Measurements from ENCODE around the gene ZNF862. TPM values are rescaled to one million over a fixed set of nuclear protein-coding genes. Genes with fewer than 3 reads are reported as not detected.

ZNF862 gene
- total RNA-seq, 1 experiment from 2014 or later: 3.6 TPM

- Mint-ChIP-seq H3K4me1 (peaks cover 17% of the 10 kb centered on the region), H3K9me3 (no peaks in the 10 kb centered on the region), H3K4me3 (no peak overlapping the region), H3K27ac (no peak overlapping the region), H3K27me3 (ENCODE audit: low read depth) (no peaks in the 10 kb centered on the region), H3K36me3 (no peaks in the 10 kb centered on the region)
- DNase-seq (ENCODE audit: low spot score) (no peak), ATAC-seq (no peak)
- TF ChIP-seq GABPB1 (CRISPR knock-in tag; IDR thresholded peaks at IDR 0.05) (no peak), HMGA2 (CRISPR knock-in tag; IDR thresholded peaks at IDR 0.05) (no peak), FOXP1 (CRISPR knock-in tag; IDR thresholded peaks at IDR 0.05; ENCODE audit: borderline replicate concordance) (no peak), RORB (CRISPR knock-in tag; IDR thresholded peaks at IDR 0.05) (no peak), SOX15 (CRISPR knock-in tag; IDR thresholded peaks at IDR 0.05) (no peak), MXD4 (CRISPR knock-in tag; IDR thresholded peaks at IDR 0.05; ENCODE audit: borderline replicate concordance) (no peak), SP1 (CRISPR knock-in tag; conservative IDR thresholded peaks at IDR 0.05) (no peak), SMAD4 (CRISPR knock-in tag; IDR thresholded peaks at IDR 0.05) (no peak), PREB (CRISPR knock-in tag; IDR thresholded peaks at IDR 0.05; ENCODE audit: borderline replicate concordance) (no peak), TEAD4 (CRISPR knock-in tag; IDR thresholded peaks at IDR 0.05) (no peak), MYBL2 (CRISPR knock-in tag; IDR thresholded peaks at IDR 0.05) (no peak), KAT7 (CRISPR knock-in tag; IDR thresholded peaks at IDR 0.05; ENCODE audit: borderline replicate concordance) (no peak), MLX (CRISPR knock-in tag; IDR thresholded peaks at IDR 0.05) (no peak), USF1 (CRISPR knock-in tag; IDR thresholded peaks at IDR 0.05) (no peak), AR (CRISPR knock-in tag; IDR thresholded peaks at IDR 0.05) (no peak), ZNF219 (CRISPR knock-in tag; IDR thresholded peaks at IDR 0.05; ENCODE audit: borderline replicate concordance) (no peak), ZNF425 (CRISPR knock-in tag; conservative IDR thresholded peaks at IDR 0.05) (no peak), ZNF532 (CRISPR knock-in tag; IDR thresholded peaks at IDR 0.05; ENCODE audit: borderline replicate concordance) (no peak), ZBTB21 (CRISPR knock-in tag; IDR thresholded peaks at IDR 0.05; ENCODE audit: borderline replicate concordance) (no peak)
- ChIA-PET CTCF (interaction anchor here (3.1 to 4.5 kb wide), 2 partner anchors 20 to 21 kb away, joined by 17 to 52 read pairs; no protein-coding TSS in a partner anchor), POLR2A (no interaction called here)
Observed at GRCh38 chr7:149881328-149882247, 43.4 kb downstream of the ZNF862 start.
